AML-193 (cell line): Measurements from ENCODE around the gene AIF1.
A peak's percentile ranks its signal among the peaks of the same experiment; 100 is the strongest.

Experiments used
- DNase-seq, 2 experiments: peaks; one replicate each; lab custom pipeline; 2025; lab: John Stamatoyannopoulos, UW

Gene AIF1

GRCh38 chr6:31614684-31615578 lies at the start of gene AIF1:
AIF1 (plus strand) TSS chr6:31615234; CDS start chr6:31615330, 96 bp downstream.
- peak; percentile 39 to 72 for DNase-seq

DNA sequence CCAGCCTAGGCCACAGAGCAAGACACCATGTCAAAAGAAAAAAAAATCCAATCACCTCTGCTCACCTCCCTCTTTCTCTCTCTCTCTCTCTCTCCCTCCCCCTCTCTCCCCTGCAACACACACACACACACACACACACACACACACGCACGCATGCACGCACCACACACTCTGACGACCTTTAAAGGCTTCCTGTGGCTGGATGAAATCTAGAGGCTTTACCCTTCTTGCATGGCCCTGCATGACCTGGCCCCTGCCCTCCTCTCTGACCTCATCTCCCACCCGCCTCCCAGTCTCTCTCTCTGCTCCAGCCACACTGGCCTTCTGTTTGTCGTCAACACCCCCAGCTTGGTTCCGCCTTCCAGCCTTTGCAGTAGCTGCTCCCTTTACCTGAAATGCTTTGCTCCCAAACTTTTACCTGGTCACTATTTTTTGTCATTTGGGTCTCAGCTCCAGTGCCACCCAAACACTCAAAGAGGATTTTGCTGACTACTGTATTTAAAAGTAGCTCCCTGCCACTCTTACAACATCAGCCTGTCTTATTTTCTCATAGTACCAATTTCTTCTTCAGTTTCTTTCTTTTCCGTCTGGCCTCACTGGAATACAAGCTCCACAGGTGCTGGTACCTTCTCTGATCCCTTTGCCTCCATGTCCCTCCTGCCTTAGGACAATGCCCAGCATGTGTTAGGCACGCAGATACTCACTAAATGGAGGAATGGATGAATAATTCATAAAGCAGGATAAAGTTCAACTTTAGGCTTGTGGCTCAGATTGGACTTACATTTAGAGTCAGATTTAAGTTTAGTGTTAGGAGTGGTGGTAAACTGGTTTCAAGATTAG lies 47.3 kb upstream of the AIF1 start:
- no peak for DNase-seq

- peak in 1 of 2 experiments; percentile 21 for DNase-seq
These were observed 46.5 kb upstream of the AIF1 start for GRCh38 chr6:31568537-31568961.

- DNase-seq = no peak
These were observed 45.0 kb upstream of the AIF1 start for GRCh38 chr6:31569861-31570536.

DNA sequence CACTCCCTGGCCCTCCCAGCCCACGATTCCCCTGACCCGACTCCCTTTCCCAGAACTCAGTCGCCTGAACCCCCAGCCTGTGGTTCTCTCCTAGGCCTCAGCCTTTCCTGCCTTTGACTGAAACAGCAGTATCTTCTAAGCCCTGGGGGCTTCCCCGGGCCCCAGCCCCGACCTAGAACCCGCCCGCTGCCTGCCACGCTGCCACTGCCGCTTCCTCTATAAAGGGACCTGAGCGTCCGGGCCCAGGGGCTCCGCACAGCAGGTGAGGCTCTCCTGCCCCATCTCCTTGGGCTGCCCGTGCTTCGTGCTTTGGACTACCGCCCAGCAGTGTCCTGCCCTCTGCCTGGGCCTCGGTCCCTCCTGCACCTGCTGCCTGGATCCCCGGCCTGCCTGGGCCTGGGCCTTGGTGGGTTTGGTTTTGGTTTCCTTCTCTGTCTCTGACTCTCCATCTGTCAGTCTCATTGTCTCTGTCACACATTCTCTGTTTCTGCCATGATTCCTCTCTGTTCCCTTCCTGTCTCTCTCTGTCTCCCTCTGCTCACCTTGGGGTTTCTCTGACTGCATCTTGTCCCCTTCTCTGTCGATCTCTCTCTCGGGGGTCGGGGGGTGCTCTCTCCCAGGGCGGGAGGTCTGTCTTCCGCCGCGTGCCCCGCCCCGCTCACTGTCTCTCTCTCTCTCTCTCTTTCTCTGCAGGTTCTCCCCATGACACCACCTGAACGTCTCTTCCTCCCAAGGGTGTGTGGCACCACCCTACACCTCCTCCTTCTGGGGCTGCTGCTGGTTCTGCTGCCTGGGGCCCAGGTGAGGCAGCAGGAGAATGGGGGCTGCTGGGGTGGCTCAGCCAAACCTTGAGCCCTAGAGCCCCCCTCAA lies 42.8 kb upstream of the AIF1 start, which contains the start of gene LTA:
TSS of gene LTA (plus strand) at position 249 of the 871 bp plus-strand sequence. CDS start at position 703, 454 bp downstream.
- no peak for DNase-seq

DNA sequence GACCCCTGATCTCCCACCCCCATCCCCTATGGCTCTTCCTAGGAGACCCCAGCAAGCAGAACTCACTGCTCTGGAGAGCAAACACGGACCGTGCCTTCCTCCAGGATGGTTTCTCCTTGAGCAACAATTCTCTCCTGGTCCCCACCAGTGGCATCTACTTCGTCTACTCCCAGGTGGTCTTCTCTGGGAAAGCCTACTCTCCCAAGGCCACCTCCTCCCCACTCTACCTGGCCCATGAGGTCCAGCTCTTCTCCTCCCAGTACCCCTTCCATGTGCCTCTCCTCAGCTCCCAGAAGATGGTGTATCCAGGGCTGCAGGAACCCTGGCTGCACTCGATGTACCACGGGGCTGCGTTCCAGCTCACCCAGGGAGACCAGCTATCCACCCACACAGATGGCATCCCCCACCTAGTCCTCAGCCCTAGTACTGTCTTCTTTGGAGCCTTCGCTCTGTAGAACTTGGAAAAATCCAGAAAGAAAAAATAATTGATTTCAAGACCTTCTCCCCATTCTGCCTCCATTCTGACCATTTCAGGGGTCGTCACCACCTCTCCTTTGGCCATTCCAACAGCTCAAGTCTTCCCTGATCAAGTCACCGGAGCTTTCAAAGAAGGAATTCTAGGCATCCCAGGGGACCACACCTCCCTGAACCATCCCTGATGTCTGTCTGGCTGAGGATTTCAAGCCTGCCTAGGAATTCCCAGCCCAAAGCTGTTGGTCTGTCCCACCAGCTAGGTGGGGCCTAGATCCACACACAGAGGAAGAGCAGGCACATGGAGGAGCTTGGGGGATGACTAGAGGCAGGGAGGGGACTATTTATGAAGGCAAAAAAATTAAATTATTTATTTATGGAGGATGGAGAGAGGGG lies 41.6 kb upstream of the AIF1 start:
- DNase-seq = no peak

DNA sequence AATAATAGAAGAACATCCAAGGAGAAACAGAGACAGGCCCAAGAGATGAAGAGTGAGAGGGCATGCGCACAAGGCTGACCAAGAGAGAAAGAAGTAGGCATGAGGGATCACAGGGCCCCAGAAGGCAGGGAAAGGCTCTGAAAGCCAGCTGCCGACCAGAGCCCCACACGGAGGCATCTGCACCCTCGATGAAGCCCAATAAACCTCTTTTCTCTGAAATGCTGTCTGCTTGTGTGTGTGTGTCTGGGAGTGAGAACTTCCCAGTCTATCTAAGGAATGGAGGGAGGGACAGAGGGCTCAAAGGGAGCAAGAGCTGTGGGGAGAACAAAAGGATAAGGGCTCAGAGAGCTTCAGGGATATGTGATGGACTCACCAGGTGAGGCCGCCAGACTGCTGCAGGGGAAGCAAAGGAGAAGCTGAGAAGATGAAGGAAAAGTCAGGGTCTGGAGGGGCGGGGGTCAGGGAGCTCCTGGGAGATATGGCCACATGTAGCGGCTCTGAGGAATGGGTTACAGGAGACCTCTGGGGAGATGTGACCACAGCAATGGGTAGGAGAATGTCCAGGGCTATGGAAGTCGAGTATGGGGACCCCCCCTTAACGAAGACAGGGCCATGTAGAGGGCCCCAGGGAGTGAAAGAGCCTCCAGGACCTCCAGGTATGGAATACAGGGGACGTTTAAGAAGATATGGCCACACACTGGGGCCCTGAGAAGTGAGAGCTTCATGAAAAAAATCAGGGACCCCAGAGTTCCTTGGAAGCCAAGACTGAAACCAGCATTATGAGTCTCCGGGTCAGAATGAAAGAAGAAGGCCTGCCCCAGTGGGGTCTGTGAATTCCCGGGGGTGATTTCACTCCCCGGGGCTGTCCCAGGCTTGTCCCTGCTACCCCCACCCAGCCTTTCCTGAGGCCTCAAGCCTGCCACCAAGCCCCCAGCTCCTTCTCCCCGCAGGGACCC lies 40.6 kb upstream of the AIF1 start:
- DNase-seq = no peak

DNA sequence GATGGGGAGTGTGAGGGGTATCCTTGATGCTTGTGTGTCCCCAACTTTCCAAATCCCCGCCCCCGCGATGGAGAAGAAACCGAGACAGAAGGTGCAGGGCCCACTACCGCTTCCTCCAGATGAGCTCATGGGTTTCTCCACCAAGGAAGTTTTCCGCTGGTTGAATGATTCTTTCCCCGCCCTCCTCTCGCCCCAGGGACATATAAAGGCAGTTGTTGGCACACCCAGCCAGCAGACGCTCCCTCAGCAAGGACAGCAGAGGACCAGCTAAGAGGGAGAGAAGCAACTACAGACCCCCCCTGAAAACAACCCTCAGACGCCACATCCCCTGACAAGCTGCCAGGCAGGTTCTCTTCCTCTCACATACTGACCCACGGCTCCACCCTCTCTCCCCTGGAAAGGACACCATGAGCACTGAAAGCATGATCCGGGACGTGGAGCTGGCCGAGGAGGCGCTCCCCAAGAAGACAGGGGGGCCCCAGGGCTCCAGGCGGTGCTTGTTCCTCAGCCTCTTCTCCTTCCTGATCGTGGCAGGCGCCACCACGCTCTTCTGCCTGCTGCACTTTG lies 39.6 kb upstream of the AIF1 start, which contains the start of gene TNF:
TSS of gene TNF (plus strand) at position 231 of the 567 bp plus-strand sequence. CDS start at position 408, 177 bp downstream.
- DNase-seq = no peak

GRCh38 chr6:31575952-31576685 lies 38.9 kb upstream of the AIF1 start:
- DNase-seq = no peak

DNA sequence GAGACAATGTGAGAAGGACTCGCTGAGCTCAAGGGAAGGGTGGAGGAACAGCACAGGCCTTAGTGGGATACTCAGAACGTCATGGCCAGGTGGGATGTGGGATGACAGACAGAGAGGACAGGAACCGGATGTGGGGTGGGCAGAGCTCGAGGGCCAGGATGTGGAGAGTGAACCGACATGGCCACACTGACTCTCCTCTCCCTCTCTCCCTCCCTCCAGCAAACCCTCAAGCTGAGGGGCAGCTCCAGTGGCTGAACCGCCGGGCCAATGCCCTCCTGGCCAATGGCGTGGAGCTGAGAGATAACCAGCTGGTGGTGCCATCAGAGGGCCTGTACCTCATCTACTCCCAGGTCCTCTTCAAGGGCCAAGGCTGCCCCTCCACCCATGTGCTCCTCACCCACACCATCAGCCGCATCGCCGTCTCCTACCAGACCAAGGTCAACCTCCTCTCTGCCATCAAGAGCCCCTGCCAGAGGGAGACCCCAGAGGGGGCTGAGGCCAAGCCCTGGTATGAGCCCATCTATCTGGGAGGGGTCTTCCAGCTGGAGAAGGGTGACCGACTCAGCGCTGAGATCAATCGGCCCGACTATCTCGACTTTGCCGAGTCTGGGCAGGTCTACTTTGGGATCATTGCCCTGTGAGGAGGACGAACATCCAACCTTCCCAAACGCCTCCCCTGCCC lies 38.0 kb upstream of the AIF1 start:
- DNase-seq = no peak

DNA sequence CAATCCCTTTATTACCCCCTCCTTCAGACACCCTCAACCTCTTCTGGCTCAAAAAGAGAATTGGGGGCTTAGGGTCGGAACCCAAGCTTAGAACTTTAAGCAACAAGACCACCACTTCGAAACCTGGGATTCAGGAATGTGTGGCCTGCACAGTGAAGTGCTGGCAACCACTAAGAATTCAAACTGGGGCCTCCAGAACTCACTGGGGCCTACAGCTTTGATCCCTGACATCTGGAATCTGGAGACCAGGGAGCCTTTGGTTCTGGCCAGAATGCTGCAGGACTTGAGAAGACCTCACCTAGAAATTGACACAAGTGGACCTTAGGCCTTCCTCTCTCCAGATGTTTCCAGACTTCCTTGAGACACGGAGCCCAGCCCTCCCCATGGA lies 37.5 kb upstream of the AIF1 start:
- DNase-seq = no peak

DNA sequence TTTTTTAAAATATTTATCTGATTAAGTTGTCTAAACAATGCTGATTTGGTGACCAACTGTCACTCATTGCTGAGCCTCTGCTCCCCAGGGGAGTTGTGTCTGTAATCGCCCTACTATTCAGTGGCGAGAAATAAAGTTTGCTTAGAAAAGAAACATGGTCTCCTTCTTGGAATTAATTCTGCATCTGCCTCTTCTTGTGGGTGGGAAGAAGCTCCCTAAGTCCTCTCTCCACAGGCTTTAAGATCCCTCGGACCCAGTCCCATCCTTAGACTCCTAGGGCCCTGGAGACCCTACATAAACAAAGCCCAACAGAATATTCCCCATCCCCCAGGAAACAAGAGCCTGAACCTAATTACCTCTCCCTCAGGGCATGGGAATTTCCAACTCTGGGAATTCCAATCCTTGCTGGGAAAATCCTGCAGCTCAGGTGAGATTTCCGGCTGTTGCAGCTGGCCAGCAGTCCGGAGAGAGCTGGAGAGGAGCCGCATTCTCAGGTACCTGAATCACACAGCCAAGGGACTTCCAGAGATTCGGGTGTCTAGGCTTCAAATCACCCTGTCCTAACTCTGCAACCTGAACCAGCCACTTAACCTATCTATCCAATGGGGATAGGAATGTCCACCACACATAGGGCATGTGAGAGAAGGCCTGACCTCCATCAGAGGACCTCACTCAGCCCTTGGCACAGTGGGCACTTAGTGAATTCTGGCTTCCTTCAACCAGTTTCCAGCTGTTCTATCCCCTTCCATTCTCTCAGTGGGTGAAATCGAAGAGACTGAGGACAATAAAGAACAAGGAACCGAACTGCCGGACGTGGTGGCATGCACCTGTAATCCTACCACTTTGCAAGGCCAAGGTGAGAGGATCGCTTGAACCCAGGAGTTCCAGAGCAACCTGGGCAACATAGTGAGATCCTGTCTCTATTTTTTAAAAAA lies 36.6 kb upstream of the AIF1 start:
- DNase-seq = no peak

DNA sequence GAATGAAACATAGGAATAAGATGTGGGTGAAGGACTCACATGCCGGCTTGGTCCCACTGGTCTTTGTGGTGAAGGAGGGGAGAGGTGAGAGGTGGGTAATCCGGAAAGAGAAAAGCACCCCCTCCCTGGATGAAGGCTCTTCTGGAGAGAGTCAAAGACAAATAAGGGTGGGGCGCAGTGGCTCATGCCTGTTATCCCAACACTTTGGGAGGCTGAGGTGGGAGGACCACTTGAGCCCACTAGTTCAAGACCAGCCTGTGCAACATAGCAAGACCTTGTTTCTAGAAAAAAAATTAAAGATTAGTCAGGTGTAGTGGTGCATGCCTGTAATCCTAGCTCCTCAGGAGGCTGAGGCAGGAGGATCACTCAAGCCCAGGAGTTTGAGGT lies 35.9 kb upstream of the AIF1 start:
- no peak for DNase-seq

DNA sequence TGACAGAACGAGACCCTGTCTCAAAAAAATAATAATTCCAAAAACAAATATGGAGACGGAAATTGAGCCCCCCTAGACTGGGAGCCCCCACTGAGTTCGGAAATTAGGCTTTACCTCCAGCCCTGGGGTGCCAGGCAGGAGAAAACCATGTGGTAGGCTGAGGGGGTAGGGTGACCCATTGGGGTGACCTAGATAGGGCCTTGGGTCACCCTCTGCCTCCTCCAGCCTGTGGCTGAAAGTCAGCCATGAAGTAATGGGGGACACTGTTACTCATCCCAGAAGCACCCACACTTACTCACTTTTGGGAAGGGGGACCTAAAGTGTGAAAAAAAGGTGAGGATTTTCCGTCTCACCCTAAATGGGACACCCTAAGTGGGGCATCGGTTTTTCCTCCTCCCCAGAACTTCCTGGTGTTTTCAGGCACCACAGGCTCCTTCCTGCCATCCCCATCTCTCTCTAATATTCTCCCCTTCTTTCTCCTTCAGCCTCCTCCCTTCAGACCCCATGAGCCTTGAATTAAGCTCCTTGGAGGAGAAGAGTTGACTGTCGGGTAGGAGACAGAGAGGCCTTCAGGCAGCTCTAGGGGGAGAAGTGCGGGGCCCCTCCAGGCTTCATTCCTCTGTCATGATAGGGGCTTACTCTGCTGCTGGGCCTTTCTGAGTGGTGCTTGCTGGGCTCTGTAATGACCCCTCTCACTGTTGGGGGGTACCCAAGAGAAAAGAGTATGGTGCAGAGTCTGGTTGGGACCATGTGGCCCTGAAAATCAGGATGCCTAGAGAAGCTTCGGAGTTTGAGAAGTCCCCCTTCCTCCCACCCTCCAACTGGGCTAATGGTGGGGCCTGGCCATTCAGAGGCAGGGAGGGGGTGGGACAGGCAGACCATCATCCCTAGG lies 35.2 kb upstream of the AIF1 start:
- DNase-seq = no peak

- DNase-seq = no peak
These were observed 34.6 kb upstream of the AIF1 start for GRCh38 chr6:31580438-31580740.
